HEK293T (cell line): Measurements from ENCODE around the gene MTO1.

Experiments used
- ARNT ChIP-seq: fragments of 450-650 bp; IDR thresholded peaks from 2 replicates; pipeline ENCODE4 v1.6.1; 2017; ENCODE audit warnings: mild to moderate bottlenecking
- BHLHE40 ChIP-seq: fragments of 450-650 bp; IDR thresholded peaks from 2 replicates; pipeline ENCODE4 v1.6.1; 2016; ENCODE audit warnings: mild to moderate bottlenecking, moderate library complexity, borderline replicate concordance
- FOXK2 ChIP-seq: fragments of 450-650 bp; IDR thresholded peaks from 2 replicates; pipeline ENCODE4 v1.6.1; 2016; ENCODE audit warnings: mild to moderate bottlenecking
- HDGF ChIP-seq: fragments of 450-650 bp; IDR thresholded peaks from 2 replicates; pipeline ENCODE4 v1.6.1; 2017; ENCODE audit warnings: antibody characterized with exemption, borderline replicate concordance
- LEF1 ChIP-seq: fragments of 450-650 bp; IDR thresholded peaks from 2 replicates; pipeline ENCODE4 v1.6.1; 2017; ENCODE audit warnings: mild to moderate bottlenecking, borderline replicate concordance
- NFRKB ChIP-seq: fragments of 450-650 bp; IDR thresholded peaks from 2 replicates; pipeline ENCODE4 v1.6.1; 2016; ENCODE audit warnings: mild to moderate bottlenecking, moderate library complexity

GRCh38 chr6:73505142-73505541 lies 43.6 kb downstream of the MTO1 start:
- no peak for TF ChIP-seq BHLHE40
- TF ChIP-seq HDGF: no peak
- TF ChIP-seq LEF1: no peak
- no peak for TF ChIP-seq NFRKB
- TF ChIP-seq FOXK2: no peak
- TF ChIP-seq ARNT: no peak
